Activated T-helper 1 cell treated with Interleukin-2 at 50 U/mL for 16 hours (primary cell): ENCODE data around the gene RGP1.

Experiments used
- DNase-seq: peaks from one replicate; pipeline ENCODE4 v3.0.0-alpha.2; 2020; ENCODE audit warnings: low read depth

The RGP1 gene

DNA sequence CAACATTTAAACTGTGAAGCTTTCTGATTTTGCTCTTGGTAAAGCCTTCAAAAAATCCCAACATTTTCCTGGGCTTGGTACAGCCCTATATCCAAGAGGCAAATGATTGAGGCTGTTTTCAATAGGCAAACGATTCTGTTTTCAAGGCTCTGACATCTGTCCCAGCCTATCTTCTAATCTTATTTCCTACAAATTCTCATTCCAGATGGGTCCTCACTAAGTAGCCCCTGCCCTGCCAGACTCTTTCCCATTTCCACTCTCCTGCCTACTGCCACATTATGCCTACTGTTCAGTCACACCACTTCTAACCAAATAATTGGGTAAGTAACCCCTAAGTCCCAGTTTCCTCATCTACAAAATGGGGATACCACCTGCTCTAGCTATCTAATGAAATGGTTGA, 3.5 kb upstream of the RGP1 start:
- DNase-seq: no peak

DNA sequence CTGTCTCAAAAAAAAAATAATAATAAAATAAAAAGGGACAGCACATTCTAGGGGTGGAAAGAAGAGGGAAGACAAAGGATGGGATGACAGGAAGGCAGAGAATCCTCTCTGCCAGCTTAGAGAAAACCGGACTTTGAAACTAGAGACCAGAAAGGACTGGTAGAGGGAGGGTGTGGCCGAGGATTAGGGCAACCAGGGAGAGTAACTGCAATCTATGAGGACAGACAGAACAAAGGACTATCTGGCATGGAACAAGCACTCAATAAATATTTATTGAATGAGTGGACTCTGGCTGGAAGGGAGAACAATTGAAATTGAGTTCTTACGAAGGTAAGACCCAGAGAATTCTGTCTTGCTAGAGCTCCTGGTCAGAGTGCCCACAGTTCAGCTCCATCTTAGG, 2.5 kb upstream of the RGP1 start:
- no peak for DNase-seq

DNA sequence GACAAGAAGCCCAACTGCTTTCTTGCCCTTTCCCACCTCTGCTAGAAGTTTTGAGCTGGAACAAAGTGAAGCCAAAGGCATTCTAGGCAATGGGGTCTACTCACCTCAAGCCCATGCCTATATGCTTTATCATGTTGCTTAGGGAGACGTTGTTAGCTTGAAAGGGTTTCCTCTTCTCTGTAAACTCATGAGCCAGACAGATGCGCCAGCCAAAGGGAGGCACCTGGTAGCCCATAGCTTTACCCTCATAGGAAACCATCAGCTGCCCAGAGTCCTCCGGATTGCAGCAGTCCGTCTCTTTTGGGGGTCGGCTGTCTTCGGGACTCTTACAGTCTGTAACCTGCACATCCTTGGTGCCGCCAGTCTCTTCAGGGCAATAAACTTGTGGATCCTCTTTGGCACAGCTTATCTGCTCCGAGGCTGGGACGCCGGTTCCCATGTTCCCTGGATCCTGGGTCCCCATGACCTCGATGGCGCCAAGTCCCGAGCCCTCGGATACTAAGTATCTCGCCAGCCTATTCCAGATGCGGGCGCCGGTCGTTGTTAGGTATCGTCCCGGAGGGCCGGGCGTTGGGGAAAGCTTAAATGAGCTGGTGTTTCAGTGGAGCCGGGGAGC, 737 bp upstream of the RGP1 start:
- DNase-seq: no peak

DNA sequence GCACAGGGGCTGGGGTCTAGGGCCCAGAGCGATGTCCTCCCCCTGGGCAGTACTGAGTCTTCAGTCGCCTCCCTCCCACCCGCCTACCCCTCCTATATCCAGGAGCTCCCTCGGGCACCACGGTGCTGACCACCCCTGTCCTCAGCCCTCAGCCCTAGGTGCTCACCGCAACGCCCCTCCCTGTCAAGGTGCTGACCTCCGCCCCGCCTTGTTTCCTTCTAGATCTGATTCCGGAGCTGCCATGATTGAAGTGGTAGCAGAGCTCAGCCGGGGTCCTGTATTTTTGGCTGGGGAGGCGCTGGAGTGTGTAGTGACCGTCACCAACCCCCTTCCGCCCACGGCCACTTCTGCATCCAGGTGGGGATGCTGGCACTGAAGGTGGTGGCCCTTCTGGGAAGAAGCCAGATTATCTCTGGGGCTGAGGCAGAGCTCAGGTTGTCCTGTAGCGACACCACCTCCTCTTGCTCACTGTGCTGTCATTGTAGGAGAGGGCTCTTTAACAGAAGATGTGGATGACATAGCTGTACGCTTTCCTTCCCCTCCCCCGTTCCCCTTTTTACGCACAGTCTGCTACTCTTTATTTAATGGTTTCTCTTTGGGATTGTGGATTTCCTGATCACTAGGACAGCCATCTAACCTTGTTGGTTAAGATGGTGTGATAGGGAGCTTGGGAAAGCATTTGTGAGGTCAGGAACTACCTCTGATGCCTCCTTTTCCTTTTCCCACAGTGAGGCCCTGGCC, 598 bp downstream of the RGP1 start:
- peak; percentile 17 for DNase-seq

DNA sequence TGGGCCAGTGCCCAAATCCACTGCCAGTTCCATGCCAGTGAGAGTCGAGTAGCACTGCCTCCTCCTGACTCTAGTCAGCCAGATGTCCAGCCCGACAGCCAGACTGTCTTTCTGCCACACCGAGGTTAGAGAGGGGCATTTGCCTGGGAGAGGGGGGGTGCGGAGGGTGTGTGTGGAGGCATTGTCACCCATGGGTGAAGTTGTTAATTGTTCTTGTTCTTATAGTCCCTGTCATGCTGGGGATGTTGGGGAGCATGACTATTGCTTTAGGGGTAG, 1.1 kb downstream of the RGP1 start:
- no peak for DNase-seq

DNA sequence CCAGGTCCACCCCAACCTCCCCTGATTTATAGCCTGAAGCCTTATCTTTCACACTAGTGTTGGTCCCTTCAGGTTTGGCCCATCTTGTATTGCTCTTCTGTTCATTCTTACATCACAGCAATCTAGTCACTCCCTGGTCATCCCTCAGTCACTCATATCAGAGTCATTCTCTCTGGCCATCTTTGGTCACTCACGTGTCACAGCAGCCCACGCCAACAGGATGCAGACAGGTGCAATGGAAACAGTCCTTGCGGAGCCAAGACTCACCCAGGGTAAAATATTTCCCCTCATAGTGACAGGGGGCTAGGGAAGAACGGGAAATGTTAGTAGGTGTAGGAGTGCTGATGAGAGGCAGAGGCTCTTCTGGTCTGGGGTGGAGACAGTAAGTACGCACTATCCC, 4.4 kb downstream of the RGP1 start:
- no peak for DNase-seq

DNA sequence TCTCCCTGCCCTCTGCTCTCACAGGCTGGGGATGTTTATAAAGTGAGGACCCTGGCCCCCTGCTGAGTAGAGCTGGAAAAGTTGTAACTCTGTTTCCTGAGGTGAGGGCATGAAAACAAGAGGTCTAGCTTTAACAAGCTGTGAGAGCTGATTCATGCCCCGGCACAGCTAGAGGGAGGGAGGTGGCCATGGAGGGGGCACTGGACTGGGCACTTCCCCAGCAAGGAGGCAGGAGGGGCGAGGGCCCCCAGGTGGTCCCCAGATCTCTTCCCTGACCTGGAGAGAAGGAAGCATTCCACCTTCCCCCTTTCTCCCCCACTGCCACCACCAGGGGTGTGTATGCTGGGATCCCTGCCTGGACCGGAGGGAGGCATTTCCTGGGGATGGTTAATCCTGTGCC, 5.2 kb downstream of the RGP1 start, which contains the start of gene MSMP:
Gene MSMP (minus strand): TSS at position 13 of the 400 bp plus-strand sequence. CDS start 147 bp downstream, outside the sequence.
- no peak for DNase-seq

DNA sequence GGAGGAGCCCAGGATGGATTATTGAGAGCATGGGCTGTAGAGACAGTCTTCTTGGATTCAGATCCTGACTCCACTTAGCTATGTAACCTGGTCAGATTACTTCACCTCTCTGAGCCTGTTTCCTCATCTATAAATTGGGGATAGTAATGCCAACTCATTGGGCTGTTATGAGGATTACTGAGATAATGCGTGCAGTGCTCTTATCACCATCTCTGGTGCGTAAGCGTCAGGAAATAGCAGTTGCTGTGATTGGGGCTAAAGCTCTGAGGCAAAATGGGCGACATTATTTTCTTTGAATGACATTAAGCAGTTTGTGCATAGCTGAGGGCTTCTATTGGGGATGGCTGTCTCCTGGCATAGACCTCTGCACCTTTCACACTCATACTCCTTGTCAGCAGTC, 6.0 kb downstream of the RGP1 start:
- no peak for DNase-seq

DNA sequence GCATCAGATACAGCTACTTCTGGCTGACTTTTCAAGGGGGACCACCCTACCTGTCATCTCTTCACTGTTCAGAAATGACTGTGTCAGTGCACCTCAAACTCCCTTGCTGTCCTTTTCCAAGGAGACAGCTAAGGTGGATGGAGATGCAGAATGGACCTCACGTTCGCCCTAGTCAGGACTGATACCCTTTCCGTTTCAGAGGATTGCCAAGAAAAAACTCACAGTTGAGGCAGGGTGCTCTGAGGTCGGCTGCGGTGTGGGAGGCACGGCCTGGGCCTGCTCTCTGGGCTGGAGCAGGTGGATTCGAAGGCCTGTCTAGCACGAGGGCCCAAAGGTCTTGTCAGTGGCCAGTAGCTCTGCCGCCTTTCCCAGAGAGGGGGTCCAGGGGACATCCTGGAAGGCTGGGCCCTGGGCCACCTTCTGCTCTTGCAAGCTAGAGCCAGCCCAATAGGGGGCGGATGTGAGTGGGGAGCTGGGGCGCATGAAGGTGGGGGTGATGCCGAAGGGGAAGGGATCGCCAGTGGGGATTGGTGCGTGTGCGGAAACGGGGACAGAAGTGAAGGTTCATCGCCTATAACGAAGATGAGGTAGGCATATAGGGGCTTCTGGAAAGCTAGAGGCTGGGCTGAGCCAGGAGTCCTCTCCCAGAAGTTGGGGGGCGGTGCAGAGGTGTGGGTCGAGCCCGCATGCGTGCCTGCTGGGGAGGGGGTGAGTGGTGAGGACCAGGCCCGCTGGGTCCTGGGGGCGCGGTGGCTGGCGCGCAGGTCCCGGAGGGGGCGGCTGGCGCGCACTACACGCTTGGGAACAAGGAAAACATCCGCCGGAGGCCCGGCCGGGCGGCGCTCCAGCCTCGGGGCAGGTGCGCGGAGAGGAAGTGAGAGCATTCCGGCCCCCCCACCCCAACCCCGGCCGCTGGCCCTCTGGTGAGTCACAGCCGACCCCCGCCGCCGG, 7.5 kb downstream of the RGP1 start:
- DNase-seq: peak; percentile 57

DNA sequence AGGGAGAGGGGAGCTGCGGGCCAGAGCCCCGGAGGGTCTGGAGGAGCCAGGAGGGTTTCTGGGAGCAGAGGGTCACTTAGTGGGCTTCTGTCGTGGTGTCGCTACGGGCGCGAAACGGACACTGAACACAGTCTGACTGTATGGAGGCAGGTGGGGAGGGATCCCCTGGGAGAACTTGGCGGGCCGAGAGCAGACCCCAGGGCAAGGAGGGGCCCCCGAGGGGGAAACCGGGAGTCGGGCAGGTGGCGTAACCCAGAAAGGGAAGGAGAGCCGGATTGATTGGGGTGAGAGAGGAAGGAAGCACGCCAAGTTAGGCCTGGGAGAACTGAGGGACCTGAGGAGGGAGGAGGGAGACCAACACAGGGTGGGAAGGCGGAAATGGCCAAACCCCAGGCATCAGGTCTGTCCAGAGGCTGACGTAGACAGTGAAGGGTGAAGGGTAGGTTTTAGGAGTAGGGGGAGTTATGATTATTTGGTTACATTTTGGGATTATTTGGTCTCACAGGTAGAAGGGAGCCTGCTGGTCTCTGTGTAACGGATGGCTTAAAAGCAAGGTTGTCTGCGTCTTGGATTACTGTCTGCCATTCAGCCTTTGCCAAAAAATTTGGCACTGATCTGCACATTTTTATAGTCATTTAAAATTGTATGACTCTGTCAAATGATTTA, 8.3 kb downstream of the RGP1 start:
- no peak for DNase-seq

DNA sequence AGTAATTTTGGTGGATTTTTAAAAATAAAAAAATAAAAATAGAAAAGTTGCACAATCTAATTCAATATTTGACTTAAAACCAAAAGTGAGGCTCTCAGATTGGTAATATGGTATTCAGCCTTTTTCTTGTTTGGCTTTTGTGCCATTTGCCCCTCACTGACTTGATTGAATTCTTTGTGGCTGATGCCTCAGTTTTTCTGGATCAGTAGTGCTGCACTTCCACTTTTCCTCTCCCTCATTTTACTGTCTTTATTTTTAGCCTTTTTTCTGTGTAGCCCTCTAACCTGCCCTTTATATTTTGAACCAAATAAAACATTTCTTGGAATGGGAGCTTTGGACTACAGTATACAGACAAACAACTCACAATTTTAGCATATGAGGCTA, 8.8 kb downstream of the RGP1 start:
- no peak for DNase-seq

DNA sequence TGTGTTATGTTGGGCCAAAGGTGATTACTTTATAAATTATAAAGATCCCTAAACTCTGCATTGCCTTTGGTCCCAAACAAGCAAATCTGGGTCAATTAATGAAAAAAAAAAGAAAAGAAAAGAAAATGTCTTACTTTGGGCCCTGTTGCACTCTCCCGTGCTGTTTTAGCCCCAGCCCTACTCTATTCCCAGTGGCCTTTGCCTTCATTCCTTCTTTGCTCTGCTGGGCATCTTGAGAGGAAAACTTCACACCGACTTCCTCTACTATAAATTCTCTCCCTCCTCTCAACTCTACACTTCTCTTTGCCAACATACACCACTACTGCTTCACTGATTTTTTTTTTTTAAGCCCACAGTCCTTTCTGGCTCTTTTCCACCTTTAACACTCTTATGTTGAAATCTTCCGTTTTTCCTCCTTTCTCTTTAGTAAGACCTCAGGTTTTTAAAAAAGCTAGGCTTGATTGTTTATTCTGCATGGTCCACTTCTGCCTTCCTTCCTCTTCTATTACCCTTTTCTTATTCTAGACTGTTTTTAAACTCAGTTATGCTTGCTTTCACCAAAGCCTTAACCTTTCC, 9.5 kb downstream of the RGP1 start:
- DNase-seq: no peak

DNA sequence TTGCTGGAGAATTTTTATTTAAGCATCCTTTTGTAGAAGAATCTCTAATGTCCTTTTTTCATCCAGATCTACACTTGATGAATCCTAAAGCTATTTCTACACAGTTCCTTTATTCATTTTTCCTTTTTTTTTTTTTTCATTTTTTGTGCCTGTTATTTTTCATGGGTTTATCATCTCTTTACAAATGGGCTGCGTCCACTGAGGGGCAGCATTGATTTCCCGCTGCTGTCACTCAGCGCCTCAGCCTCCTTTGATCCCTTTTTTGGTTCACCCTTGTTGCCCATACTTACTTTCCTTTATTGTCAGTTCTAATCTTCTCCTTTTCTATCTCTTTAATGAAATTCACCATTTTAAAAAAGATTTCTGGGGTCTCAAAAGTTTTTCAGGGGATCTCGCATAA, 10.7 kb downstream of the RGP1 start:
- DNase-seq: no peak

DNA sequence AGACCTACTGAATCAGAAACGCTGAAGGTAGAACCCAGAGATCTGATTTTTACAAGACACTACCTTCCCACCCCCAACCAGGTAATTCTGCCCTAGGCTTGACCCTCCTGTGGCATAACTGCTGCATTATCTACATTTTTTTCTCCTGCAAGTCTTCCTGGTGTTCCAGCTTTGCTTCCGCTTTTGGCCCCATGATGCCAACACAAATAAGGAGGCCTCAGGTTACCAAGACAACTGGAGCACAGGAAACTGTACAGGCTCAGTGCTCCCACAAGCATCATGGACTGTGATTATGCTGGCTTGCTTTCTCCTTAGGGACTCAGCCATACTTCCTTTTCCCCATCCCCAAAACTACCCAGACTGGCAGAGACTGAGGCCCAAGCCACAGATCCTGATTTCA, 11.6 kb downstream of the RGP1 start:
- no peak for DNase-seq

DNA sequence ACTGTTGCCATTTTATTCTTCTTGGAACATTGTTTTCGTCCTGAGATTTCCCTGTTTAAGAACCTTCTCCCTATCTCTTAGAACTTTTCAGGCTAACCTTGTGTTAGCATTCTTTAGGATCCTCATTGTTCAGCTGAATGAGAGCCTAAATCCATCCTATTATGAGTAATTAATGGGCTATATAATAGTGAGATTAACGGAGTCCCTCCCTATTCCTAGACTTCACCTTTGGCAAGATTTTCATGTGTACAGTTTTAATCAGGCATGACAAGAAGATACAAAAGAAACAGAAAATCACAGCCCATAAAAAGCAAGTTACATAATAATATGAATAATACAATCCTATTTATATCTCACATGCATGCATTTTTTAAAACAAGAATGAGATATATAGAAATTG, 14.1 kb downstream of the RGP1 start:
- no peak for DNase-seq

DNA sequence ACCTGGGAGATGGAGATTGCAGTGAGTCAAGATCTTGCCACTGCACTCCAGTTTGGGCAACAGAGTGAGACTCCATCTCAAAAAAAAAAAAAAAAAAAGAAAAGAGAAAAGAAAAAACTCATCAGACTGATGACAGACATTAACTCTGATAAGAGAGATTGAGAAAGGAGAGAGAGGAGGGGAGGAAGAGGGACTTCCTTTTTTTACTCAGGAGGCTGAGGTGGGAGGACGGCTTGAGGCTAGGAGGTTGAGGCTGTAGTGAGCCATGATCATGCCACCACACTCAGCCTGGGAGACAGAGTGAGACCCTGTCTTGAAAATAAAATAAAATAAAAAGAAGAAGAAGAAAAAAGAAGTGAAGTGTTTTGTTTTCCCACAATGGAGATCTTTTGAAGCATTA, 14.7 kb downstream of the RGP1 start:
- DNase-seq: no peak

DNA sequence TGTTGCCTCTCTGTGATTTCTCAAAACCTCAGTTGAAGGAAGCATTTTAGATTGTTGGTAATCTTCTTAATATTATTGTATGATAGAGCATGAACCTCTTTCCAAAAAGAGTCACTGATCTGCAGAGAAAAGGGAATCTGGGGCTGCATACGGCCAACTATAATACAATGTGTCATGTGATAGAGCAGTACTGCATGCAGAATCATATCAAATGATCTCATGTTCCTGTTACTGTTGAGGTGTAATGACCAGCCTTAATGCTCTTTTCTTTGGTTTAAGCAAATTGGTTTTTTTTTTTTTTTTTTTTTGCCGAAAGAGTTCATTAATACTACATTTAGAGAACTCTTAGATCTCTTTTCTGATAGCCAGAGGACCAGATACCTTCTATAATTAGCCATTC, 17.9 kb downstream of the RGP1 start:
- DNase-seq: no peak

DNA sequence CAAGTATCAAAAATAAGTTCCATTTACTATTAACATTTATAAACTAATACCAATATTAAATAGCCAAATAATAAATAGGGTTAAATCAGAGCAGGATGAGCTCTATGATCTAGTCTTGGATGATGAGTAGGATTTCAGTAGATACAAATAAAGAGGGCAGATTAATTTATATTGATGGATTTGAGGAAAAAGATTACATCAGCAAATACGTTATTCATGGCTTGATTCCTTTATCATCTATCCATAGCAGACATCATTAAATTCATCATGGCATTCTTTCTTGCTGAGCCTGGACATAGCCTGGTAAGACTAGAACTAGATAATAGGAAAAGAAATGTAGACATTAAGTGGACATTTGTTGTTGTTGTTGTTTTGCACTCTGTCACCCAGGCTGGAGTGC, 18.4 kb downstream of the RGP1 start:
- no peak for DNase-seq

DNA sequence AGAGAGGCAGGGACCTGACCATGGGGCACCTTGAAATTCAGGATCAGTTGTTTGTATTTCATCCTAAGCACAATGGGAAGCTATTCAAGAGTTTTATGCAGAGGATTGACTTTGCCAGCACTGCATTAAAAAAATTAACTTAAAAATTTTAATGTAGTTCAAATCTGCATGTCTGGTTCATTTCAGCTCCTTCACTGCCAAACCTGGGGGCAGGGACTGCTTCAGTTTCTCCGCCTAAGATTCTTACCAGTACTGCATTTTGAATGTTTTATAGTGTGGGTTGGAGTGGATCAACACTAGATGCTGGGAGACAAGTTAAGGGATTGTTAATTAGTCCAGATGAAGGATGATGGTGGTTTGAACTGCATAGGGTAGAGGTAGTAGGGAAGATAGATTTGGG, 20.7 kb downstream of the RGP1 start:
- DNase-seq: no peak

DNA sequence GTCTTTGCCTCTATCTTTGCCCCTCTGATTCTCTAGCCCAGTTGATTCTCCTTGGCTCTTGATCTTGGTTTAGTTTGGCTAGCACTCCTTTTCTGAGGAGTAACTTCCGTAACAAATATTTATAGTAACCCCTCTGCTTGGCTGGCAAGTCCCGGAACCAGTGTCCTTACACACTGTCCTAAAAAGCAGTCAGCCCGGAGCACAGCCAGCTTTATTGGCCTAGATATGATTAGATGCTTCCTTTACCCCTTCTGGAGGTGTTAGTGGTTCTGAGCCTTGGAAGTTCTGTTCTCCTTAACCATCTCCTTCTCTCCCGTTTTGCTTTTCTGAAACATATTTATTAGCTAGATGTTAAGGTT, 22.0 kb downstream of the RGP1 start:
- no peak for DNase-seq

DNA sequence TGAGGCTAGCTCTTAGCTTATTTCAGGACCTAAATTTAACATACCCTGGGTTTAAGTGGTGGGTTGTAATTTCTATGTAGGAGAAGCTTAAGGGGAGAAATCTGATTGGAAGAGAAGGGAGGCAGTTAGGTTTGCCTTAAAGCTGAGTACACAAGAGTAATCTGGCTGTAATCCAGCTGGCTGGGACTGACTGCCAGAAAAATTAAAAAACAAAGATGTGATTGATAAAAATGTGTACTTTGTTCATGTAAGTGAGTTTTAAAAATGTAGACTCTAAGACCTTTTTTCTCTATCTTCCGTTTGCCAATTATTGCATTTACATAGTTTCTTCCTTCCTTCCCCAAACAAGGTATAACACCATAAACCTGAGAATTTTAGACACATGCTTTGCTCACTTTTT, 22.4 kb downstream of the RGP1 start:
- DNase-seq: no peak

DNA sequence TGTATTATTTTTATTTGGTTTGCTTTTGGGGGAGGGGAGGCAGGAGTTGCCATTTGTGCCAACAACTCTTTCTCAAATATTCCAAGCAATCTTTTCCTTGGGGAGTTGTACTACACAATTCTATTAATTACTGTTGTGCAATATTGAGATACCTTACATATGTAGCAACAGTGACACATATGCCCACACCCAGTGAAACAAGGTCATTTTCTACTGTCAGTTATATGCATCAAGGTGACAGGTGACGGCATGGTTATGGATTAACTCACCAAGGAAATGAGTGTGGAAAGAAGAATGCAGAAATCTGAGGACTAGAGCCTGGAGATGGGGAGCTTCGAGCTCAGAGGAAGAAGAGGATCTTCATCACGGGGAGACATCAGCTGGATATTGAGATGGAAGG, 22.9 kb downstream of the RGP1 start:
- no peak for DNase-seq
